GM20000 (cell line): Measurements from ENCODE around the gene MORC4.

ENCODE experiments used
- DNase-seq: peaks from one replicate; pipeline ENCODE4 v3.0.0; 2012; ENCODE audit warnings: low spot score
- CTCF ChIP-seq: IDR thresholded peaks from 2 replicates; pipeline ENCODE4 v1.5.1; 2012; ENCODE audit warnings: mild to moderate bottlenecking, control low read depth; ENCODE audit errors: extremely low read depth, missing control alignments

The MORC4 gene

GRCh38 chrX:106952538-106952937, 47.5 kb downstream of the MORC4 start:
- no peak for DNase-seq

GRCh38 chrX:106952089-106952488, 47.9 kb downstream of the MORC4 start:
- TF ChIP-seq CTCF: no peak
- no peak for DNase-seq

More at GRCh38 chrX:106952538-106952937, 47.5 kb downstream of the MORC4 start:
- no peak for TF ChIP-seq CTCF

- no peak for TF ChIP-seq CTCF
- no peak for DNase-seq
Measured at GRCh38 chrX:106951230-106951629, 48.8 kb downstream of the MORC4 start.

GRCh38 chrX:106950381-106950780, 49.6 kb downstream of the MORC4 start:
- DNase-seq: no peak
- no peak for TF ChIP-seq CTCF

- DNase-seq: no peak
- no peak for TF ChIP-seq CTCF
Measured at GRCh38 chrX:106949366-106949765, 50.6 kb downstream of the MORC4 start.

- TF ChIP-seq CTCF: no peak
- DNase-seq: no peak
Measured at GRCh38 chrX:106948641-106949040, 51.4 kb downstream of the MORC4 start.

GRCh38 chrX:106946464-106946863, 53.5 kb downstream of the MORC4 start:
- TF ChIP-seq CTCF: no peak
- no peak for DNase-seq
